ENCODE data around the gene DIS3L2.
"Not testable (repeated sequence)": the region's sequence is repeated elsewhere in the genome, so short reads cannot be mapped to it uniquely, and the experiment has no call there.

DIS3L2 gene

GRCh38 chr2:232318169-232318855, 356.8 kb downstream of the DIS3L2 start:
- no peak for DNase-seq (ENCODE audit: low read depth in 4 of 4, low spot score in 1 of 4)

DNA sequence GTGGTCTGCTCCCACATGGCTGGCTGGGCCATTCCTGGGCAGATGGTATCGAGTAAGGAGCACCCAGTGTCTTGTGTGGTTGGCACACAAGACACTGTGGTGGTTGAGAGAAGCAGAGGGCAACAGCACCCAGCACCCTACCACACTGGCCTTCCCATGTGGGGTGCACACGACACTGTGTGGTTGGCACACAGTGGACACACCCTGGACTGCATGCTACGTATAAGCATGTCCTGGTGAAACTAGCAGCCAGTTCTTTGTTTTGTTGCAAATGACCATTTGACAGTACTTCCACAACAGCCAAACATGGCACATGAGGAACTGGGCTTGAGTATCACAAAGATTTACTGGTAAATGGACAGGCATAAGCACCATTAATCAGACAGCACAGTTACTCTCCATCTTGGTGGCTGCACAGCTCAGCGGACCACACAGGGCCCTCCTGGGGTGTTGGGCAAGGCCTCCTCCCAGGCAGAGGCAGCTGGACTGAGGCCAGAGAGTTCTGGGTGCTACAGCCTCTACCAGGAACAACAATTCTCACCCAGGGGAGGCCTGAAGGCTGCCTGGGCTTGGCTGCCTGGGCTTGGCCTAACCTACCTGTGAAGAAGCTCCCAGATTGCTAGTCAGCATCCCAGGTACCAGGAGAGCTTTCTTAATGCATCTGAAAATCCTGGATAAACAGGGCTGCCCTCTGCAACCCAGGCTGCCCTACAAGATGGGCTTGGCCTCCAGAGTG, 357.7 kb downstream of the DIS3L2 start:
- DNase-seq (ENCODE audit: low read depth in 4 of 4, low spot score in 1 of 4) = no peak

- DNase-seq (ENCODE audit: low read depth in 4 of 4, low spot score in 1 of 4) = no peak
These were observed 358.4 kb downstream of the DIS3L2 start for GRCh38 chr2:232319803-232320442.

- DNase-seq (ENCODE audit: low read depth in 4 of 4, low spot score in 1 of 4) = no peak
These were observed 358.9 kb downstream of the DIS3L2 start for GRCh38 chr2:232320443-232320803.

- DNase-seq (ENCODE audit: low read depth in 4 of 4, low spot score in 1 of 4) = peak in 1 of 4 experiments; percentile 51
These were observed 359.8 kb downstream of the DIS3L2 start for GRCh38 chr2:232321156-232321816.

DNA sequence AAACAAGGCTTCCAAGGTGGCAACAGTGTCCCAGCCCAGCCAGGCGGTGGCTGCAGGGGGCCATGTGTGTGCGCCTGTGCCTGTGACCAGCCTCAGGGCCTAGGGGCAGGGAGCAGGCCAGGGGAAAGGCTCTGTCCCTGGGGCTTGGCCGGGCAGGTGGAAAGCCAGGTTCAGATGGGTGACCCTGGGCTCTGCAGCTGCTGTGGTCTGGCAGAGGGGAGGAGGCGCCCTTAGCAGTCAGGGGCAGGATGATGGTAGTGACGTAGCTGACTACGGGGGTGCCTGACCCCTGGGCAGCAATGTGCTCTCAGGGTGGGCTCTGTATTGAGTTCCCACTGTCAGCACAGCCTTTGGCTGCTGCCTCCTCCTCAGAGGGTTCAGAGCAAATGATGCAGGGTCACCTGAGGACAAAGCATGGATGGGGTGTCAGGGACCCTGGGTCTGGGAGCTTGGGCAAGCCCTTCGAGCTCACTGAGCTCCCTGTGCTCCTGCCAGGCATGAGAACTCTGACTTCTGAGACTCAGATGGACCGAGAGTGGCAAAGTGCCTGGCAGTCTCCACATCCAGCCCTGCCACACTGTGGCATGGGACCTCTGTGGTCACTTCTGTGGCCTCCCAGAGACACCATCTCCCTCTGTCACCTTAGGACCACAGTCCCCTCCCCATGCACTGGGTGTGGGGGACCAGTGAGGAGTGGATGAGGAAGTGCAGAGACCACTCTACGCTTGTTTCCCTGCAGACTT, 360.5 kb downstream of the DIS3L2 start:
- DNase-seq (ENCODE audit: low read depth in 4 of 4, low spot score in 1 of 4) = no peak

DNA sequence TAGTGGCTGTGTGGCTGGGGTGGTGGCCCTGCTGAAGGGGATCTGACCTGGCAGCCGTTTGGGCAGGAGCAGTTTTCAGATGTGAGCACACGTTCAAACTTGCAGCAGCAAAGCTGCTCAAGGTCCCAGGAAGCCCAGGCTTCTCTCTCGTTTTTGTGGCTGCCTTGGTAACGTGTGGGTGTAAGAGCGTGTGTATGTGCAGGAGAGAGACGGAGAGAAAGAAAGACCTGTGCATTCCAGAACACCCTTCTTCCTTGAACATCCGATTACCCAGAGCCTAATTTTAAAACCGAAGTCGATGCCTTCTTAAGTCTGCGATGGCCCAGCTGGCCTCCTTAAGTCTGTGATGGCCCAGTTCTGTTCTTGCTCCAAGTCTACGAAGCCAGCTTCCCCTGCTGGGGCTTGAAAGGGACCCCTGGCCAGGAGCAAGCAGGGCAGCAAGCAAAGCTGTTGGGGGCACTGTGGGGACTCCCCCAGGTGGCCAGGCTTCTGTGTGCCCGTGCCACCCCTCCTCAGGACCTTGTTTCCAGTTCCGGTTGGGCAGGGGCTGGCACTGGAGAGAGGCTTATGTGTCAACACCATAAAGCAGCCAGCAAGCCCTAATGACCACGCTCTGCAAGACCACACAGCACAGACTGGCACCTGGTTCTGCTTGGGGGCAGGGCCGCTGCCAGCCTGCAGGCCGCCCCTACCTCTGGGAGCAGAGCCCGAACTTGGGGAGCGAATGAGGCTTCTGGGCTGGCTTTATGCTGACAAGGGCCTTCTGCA, 361.2 kb downstream of the DIS3L2 start:
- DNase-seq (ENCODE audit: low read depth in 4 of 4, low spot score in 1 of 4) = no peak

DNA sequence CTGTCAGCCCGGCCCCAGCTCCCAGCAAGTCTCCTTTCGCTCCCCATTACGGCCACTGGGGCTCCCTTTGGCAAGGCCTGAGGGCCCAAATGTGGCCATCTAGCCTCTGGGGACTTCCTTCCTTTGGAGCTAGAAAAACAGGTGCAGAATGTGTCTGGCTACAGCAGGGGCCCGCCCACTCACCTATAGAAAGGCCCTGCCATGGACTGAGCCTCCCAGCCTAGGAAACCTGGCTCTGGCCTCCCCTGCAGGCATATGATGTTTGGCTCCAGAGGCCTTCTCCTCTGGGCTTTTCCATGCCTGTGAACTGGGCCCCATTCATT, 361.8 kb downstream of the DIS3L2 start:
- DNase-seq (ENCODE audit: low read depth in 4 of 4, low spot score in 1 of 4) = no peak

GRCh38 chr2:232323967-232324366, 362.5 kb downstream of the DIS3L2 start:
- not testable (repeated sequence) for DNase-seq (ENCODE audit: low read depth in 4 of 4, low spot score in 1 of 4)

- no peak for DNase-seq (ENCODE audit: low read depth in 4 of 4, low spot score in 1 of 4)
These were observed 363.3 kb downstream of the DIS3L2 start for GRCh38 chr2:232324778-232325177.

GRCh38 chr2:232325324-232326273, 364.1 kb downstream of the DIS3L2 start:
- peak in 2 of 4 experiments; percentile 34 to 37 for DNase-seq (ENCODE audit: low read depth in 4 of 4, low spot score in 1 of 4)

- not testable (repeated sequence) for DNase-seq (ENCODE audit: low read depth in 4 of 4, low spot score in 1 of 4)
These were observed 365.0 kb downstream of the DIS3L2 start for GRCh38 chr2:232326274-232327104.

GRCh38 chr2:232327105-232328031, 365.9 kb downstream of the DIS3L2 start:
- peak; percentile 66 to 75 (median 74) for DNase-seq (ENCODE audit: low read depth in 4 of 4, low spot score in 1 of 4)

GRCh38 chr2:232328032-232328422, 366.5 kb downstream of the DIS3L2 start:
- DNase-seq (ENCODE audit: low read depth in 4 of 4, low spot score in 1 of 4) = no peak

GRCh38 chr2:232328516-232329460, 367.3 kb downstream of the DIS3L2 start:
- no peak for DNase-seq (ENCODE audit: low read depth in 4 of 4, low spot score in 1 of 4)

- DNase-seq (ENCODE audit: low read depth in 4 of 4, low spot score in 1 of 4) = no peak
These were observed 368.2 kb downstream of the DIS3L2 start for GRCh38 chr2:232329716-232330067.

Data from stimulated activated CD4-positive, alpha-beta T cell treated with anti-CD3 and anti-CD28 coated beads, Interleukin-1b, Interleukin-23, amount 100 ng/mL, for 24 hours (primary cell).